GM23338 (cell line): ENCODE results near the gene FARS2.

Source experiments
- CTCF ChIP-seq, 2 experiments: fragments of 200-600 bp in 1 of 2; sonication (generic) in 1 of 2; conservative IDR thresholded peaks; 2 replicates each; pipeline versions ENCODE4 v1.5.1 to v1.6.1; 2016 to 2017; ENCODE audit warnings: antibody characterized with exemption in 2 of 2, low read depth in 2 of 2, mild to moderate bottlenecking in 2 of 2, moderate library complexity in 1 of 2
- ETS1 ChIP-seq: IDR thresholded peaks from 2 replicates; pipeline ENCODE4 v1.6.1; 2016; ENCODE audit warnings: antibody characterized with exemption
- EZH2 ChIP-seq: fragments of 200-600 bp; sonication (generic); IDR thresholded peaks from one replicate; pipeline ENCODE4 v1.8.0; 2017; ENCODE audit warnings: antibody characterized with exemption, mild to moderate bottlenecking, low read depth; ENCODE audit not compliant: unreplicated experiment
- JUNB ChIP-seq: IDR thresholded peaks from one replicate; pipeline ENCODE4 v1.6.1; 2016; ENCODE audit warnings: antibody characterized with exemption; ENCODE audit not compliant: unreplicated experiment
- POLR2AphosphoS5 ChIP-seq: IDR thresholded peaks from 2 replicates; pipeline ENCODE4 v1.6.1; 2016; ENCODE audit warnings: antibody characterized with exemption, low read depth
- TF ChIP-seq, protein P1 (sequence below): IDR thresholded peaks from one replicate; pipeline ENCODE4 v1.6.1; 2018; ENCODE audit warnings: antibody characterized with exemption; ENCODE audit not compliant: unreplicated experiment

DNA sequence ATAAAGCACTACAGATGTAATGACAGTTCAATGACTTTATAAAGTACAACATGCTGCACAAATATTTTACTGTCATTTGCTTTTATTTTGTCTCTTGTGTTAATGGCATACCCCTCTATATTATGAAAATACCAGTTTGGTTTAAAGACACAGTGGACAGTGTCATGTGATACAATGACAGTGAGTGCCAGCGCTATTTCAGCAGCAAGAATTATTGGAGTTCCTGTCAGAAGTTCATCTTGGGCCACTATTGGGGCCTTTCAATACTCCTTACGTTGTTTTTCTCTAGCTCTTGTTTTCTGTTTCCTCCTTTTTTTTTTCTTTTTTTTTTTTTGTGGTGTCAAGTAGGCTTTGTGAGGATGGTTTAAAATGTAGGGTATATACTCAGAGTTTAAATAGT is 232.5 kb downstream of the FARS2 start:
- no peak for TF ChIP-seq CTCF (conservative IDR thresholded peaks at IDR 0.05; ENCODE audit: low read depth in 2 of 2)
- TF ChIP-seq EZH2, result no peak
- no peak for TF ChIP-seq ETS1
- TF ChIP-seq POLR2AphosphoS5, result no peak
- TF ChIP-seq JUNB, result no peak
- TF ChIP-seq, protein P1, sequence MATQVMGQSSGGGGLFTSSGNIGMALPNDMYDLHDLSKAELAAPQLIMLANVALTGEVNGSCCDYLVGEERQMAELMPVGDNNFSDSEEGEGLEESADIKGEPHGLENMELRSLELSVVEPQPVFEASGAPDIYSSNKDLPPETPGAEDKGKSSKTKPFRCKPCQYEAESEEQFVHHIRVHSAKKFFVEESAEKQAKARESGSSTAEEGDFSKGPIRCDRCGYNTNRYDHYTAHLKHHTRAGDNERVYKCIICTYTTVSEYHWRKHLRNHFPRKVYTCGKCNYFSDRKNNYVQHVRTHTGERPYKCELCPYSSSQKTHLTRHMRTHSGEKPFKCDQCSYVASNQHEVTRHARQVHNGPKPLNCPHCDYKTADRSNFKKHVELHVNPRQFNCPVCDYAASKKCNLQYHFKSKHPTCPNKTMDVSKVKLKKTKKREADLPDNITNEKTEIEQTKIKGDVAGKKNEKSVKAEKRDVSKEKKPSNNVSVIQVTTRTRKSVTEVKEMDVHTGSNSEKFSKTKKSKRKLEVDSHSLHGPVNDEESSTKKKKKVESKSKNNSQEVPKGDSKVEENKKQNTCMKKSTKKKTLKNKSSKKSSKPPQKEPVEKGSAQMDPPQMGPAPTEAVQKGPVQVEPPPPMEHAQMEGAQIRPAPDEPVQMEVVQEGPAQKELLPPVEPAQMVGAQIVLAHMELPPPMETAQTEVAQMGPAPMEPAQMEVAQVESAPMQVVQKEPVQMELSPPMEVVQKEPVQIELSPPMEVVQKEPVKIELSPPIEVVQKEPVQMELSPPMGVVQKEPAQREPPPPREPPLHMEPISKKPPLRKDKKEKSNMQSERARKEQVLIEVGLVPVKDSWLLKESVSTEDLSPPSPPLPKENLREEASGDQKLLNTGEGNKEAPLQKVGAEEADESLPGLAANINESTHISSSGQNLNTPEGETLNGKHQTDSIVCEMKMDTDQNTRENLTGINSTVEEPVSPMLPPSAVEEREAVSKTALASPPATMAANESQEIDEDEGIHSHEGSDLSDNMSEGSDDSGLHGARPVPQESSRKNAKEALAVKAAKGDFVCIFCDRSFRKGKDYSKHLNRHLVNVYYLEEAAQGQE, result no peak
